Left lung (tissue), 14 donors: ENCODE data around the gene ZNF134. TPM values are rescaled to one million over a fixed set of nuclear protein-coding genes. Genes with fewer than 3 reads are reported as not detected.

Source experiments
- ATAC-seq: fragments of 200-7000 bp; cut with Tn5 transposase; one replicate; pipeline ENCODE4 v1.9.1; 2020; ENCODE audit warnings: moderate library complexity
- DNase-seq, 4 donors: peaks; one replicate each; pipeline ENCODE4 v3.0.0-alpha.2; 2013 to 2020
- H3K27ac ChIP-seq, 2 donors: fragments of 200-600 bp; sonication (generic) in 1 of 2; one replicate each; pipeline versions ENCODE4 v1.5.0 to v1.8.0; 2020 to 2021
- H3K27me3 ChIP-seq, 2 donors: fragments of 200-600 bp; sonication (generic) in 1 of 2; one replicate each; pipeline versions ENCODE4 v1.5.0 to v1.8.0; 2020 to 2021
- H3K36me3 ChIP-seq, 2 donors: fragments of 200-600 bp; sonication (generic) in 1 of 2; one replicate each; pipeline versions ENCODE4 v1.5.0 to v1.8.0; 2020 to 2021
- H3K4me1 ChIP-seq, 2 donors: fragments of 200-600 bp; one replicate each; pipeline ENCODE4 v1.8.0; 2021
- H3K4me3 ChIP-seq, 2 donors: fragments of 200-600 bp; sonication (generic) in 1 of 2; one replicate each; pipeline versions ENCODE4 v1.5.0 to v1.8.0; 2020 to 2021; ENCODE audit warnings: mild to moderate bottlenecking in 1 of 2
- H3K9me3 ChIP-seq, 2 donors: fragments of 200-600 bp; sonication (generic) in 1 of 2; one replicate each; pipeline versions ENCODE4 v1.5.0 to v1.8.0; 2020 to 2021
- intact Hi-C, 2 donors: fragments of 100-400 bp; cut with DNase I; formaldehyde crosslinking; loops; one replicate each; pipeline versions ENCODE4 v1.11.2 to v1.14.2; 2022
- long read RNA-seq, 12 donors: library from polyadenylated mRNA in 2 of 12; unstranded in 2 of 12; transcript quantifications; one replicate each; pipeline ENCODE4 v2.0.0 and lab custom pipeline, GENCODE V29; 2019 to 2026
- polyA plus RNA-seq, 6 donors: library from polyadenylated mRNA; unstranded; fragments of 120-200 nt; gene quantifications; one replicate each; pipeline ENCODE4 v1.2.1, GENCODE V29; 2013; ENCODE audit not compliant: insufficient read length in 6 of 6
- total RNA-seq, 2 donors: library from RNA; stranded (reverse); fragmentation: NEBNext Ultra II Directional; extraction: Animal tissue kit (Norgen Biotek cat#: 25700); gene quantifications; one replicate each; pipeline ENCODE4 v1.2.1, GENCODE V29; 2021
- TF ChIP-seq, protein P1 (sequence below), 2 donors: fragments of 200-600 bp; sonication (generic) in 1 of 2; IDR thresholded peaks; one replicate each; pipeline versions ENCODE4 v1.5.0 to v1.8.0; 2021; ENCODE audit warnings: antibody characterized with exemption in 2 of 2
- donor health status: DM: no; HTN: yes; CAD: no.
- donor health status: DM: no; HTN: no; CAD: no.

ZNF134 gene
- total RNA-seq (10 to 100 TPM; 14.7 to 16.8 TPM), polyA plus RNA-seq (10 to 100 TPM; 24.9 to 27.7 (median 26.3) TPM)
- long read RNA-seq, donor 1, full-length matches to known transcripts = 12 of 12 reads
- long read RNA-seq, donor 1, partial matches to known transcripts = 0 of 12 reads
- long read RNA-seq, donor 1, other reads (novel, unspliced or antisense) = 0 of 12 reads
- long read RNA-seq, donor 2, full-length matches to known transcripts = 11 of 11 reads
- long read RNA-seq, donor 2, partial matches to known transcripts = 0 of 11 reads
- long read RNA-seq, donor 2, other reads (novel, unspliced or antisense) = 0 of 11 reads
- long read RNA-seq, donor 3, full-length matches to known transcripts = 7 of 7 reads
- long read RNA-seq, donor 3, partial matches to known transcripts = 0 of 7 reads
- long read RNA-seq, donor 3, other reads (novel, unspliced or antisense) = 0 of 7 reads
- long read RNA-seq, donor 4, full-length matches to known transcripts = 5 of 5 reads
- long read RNA-seq, donor 4, partial matches to known transcripts = 0 of 5 reads
- long read RNA-seq, donor 4, other reads (novel, unspliced or antisense) = 0 of 5 reads
- long read RNA-seq, donor 5, partial matches to known transcripts = 0 of 2 reads
- long read RNA-seq, donor 5, other reads (novel, unspliced or antisense) = 0 of 2 reads
- long read RNA-seq, donor 6, full-length matches to known transcripts = 12 of 12 reads
- long read RNA-seq, donor 6, partial matches to known transcripts = 0 of 12 reads
- long read RNA-seq, donor 6, other reads (novel, unspliced or antisense) = 0 of 12 reads
- long read RNA-seq, donor 7, full-length matches to known transcripts = 5 of 5 reads
- long read RNA-seq, donor 7, partial matches to known transcripts = 0 of 5 reads
- long read RNA-seq, donor 7, other reads (novel, unspliced or antisense) = 0 of 5 reads
- long read RNA-seq, donor 8, full-length matches to known transcripts = 12 of 12 reads
- long read RNA-seq, donor 8, partial matches to known transcripts = 0 of 12 reads
- long read RNA-seq, donor 8, other reads (novel, unspliced or antisense) = 0 of 12 reads
- long read RNA-seq, donor 9 = 0 reads
- long read RNA-seq, donor 10, full-length matches to known transcripts = 2 of 2 reads
- long read RNA-seq, donor 10, partial matches to known transcripts = 0 of 2 reads
- long read RNA-seq, donor 10, other reads (novel, unspliced or antisense) = 0 of 2 reads
- long read RNA-seq, donor 11 = 0 reads
- long read RNA-seq, donor 12, full-length matches to known transcripts = 12 of 12 reads
- long read RNA-seq, donor 12, partial matches to known transcripts = 0 of 12 reads
- long read RNA-seq, donor 12, other reads (novel, unspliced or antisense) = 0 of 12 reads

DNA sequence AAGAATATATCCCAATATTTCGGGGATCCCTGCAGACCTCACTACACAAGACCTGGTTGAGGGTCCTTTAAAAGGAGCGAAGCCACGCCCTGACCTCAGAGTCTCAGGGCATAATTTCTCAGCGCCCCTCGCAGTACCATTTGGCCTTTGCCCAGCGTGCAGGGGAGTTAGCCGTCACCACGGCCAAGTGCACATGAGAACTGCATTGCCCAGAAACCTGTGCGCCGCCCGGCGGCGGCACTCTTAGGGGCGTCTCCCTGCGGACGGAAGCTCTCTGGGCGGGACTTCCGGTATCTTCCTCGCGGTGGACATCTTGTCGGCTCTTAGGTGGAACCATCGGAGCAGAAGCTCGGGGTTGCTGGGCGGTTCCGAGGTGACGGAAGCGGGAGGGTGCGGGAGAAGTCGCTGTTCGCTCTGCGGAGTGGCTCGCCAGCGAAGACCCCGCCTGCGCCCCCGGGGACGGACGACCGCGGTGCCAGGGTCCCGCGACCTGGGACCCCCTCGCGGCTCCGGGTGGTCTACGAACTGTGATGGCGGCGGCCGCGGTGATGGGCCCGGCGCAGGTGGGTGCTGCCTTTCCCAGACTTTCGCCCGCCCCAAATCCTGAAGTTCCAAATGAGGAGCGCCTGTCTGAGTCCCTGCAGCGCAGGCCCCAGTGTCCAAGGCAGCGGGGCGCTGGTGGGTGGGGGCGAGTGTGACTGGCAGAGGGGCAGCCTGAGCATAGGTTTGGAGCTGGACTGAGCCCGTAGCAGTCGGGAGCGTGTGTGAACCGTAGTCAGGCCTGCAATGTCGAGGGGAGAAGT lies at the start of gene ZNF134:
Gene ZNF134 (plus strand): TSS at position 302 of the 803 bp plus-strand sequence. CDS start 5,227 bp downstream, outside the sequence.
- Histone ChIP-seq H3K27me3 (no peaks in the 10 kb centered on the region), H3K27ac (peak within 1 kb of the TSS in 1 of 2 donors; percentile 72), H3K36me3 (peaks cover 0 to 40% of the 10 kb centered on the region in 2 donors), H3K4me1 (peaks cover 6 to 7% of the 10 kb centered on the region in 2 donors), H3K9me3 (peaks cover 11 to 72% of the 10 kb centered on the region in 2 donors), H3K4me3 (peak within 1 kb of the TSS; percentile 98 to 100)
- ATAC-seq = peak; percentile 100
- intact Hi-C loops = no loop called here
- TF ChIP-seq, protein P1, sequence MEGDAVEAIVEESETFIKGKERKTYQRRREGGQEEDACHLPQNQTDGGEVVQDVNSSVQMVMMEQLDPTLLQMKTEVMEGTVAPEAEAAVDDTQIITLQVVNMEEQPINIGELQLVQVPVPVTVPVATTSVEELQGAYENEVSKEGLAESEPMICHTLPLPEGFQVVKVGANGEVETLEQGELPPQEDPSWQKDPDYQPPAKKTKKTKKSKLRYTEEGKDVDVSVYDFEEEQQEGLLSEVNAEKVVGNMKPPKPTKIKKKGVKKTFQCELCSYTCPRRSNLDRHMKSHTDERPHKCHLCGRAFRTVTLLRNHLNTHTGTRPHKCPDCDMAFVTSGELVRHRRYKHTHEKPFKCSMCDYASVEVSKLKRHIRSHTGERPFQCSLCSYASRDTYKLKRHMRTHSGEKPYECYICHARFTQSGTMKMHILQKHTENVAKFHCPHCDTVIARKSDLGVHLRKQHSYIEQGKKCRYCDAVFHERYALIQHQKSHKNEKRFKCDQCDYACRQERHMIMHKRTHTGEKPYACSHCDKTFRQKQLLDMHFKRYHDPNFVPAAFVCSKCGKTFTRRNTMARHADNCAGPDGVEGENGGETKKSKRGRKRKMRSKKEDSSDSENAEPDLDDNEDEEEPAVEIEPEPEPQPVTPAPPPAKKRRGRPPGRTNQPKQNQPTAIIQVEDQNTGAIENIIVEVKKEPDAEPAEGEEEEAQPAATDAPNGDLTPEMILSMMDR (IDR thresholded peaks at IDR 0.05) = peak in 1 of 2 donors; percentile 13
- peak; percentile 88 to 96 (median 94) for DNase-seq

DNA sequence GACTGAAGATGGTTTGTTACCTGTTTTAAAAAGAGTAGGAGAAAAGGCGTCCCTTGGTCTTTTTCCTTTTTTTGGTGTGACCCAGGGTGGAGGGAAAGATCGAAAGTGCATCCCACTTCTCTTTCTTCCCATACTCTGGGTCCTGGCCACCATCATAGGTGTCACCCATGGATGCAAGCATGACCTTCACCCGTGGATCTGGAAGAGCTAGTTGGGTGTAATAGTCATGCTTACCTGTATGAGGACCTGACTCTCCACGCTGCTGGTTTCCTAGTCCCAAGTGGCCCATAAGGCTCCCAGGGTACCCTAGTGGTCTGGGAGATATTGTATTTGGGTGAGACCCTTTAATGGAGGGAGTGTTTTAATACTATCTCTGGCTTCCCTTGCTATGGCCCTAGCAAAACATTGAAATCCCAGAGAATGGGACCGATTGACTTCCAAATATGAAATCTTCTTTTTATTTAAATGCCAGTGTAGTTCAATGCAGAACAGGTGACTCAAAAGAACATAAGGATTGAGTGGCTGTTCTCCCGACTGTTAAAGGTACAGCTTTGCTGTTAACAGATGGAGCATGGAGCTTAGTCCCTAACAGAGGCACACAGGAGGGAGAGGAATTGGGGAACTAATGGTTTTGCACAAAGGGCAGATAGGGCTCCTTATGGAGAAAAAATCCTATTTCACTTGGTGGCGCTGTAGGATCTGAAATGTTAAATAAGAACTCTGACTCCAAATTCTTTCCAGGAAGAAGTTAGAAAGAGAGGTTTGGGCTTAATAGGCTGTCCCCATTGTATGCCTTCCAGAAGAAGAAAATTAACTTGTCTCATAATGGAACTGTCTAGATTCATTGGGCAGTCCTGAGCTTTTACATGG lies 47.4 kb upstream of the ZNF134 start:
- Histone ChIP-seq H3K4me1 (no peaks in the 10 kb centered on the region), H3K36me3 (peaks cover 0 to 10% of the 10 kb centered on the region in 2 donors), H3K27me3 (no peaks in the 10 kb centered on the region), H3K27ac (no peak overlapping the region), H3K9me3 (peaks cover 5 to 100% of the 10 kb centered on the region in 2 donors), H3K4me3 (no peak overlapping the region)
- DNase-seq = no peak
- ATAC-seq = no peak
- TF ChIP-seq, protein P1 (IDR thresholded peaks at IDR 0.05) = no peak
- intact Hi-C loops = no loop called here

DNA sequence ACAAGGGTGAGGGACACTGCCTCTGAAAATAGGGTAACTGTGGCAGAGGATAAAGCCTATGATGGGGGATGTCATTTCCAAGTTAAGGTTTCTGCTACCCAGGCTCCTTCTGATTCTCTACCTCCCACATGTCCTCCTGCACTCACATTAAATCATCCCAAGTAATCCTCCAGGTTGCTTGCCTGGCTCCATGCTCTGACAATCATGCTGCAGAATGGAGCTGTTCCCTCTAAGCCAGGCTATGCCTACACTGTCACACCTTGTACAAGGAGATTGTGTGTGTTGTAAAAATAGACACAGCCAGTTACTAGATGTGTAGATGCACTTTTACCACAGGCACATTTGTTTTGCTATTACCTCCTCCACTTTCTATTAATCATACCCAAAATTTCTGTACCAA lies 43.3 kb upstream of the ZNF134 start:
- intact Hi-C loops = no loop called here
- no peak for ATAC-seq

More for the DNA sequence above, 43.3 kb upstream of the ZNF134 start:
- H3K9me3 ChIP-seq = peaks cover 10 to 100% of the 10 kb centered on the region in 2 donors
- peaks cover 13 to 51% of the 10 kb centered on the region in 2 donors for H3K36me3 ChIP-seq
- H3K4me1 ChIP-seq = no peaks in the 10 kb centered on the region
- no peak overlapping the region for H3K27ac ChIP-seq
- no peak overlapping the region for H3K4me3 ChIP-seq
- H3K27me3 ChIP-seq = no peaks in the 10 kb centered on the region
- TF ChIP-seq, protein P1 (IDR thresholded peaks at IDR 0.05) = no peak
- DNase-seq = no peak
